GM19240 (cell line): ENCODE data around the gene PTPN14.
"Not testable (repeated sequence)": the region's sequence is repeated elsewhere in the genome, so short reads cannot be mapped to it uniquely, and the experiment has no call there.

Experiments
- DNase-seq: peaks from one replicate; pipeline ENCODE4 v3.0.0; 2011; ENCODE audit warnings: low spot score; ENCODE audit not compliant: insufficient read length

The PTPN14 gene

GRCh38 chr1:214513394-214513793 is 38.0 kb downstream of the PTPN14 start:
- no peak for DNase-seq

GRCh38 chr1:214511639-214511998 is 39.8 kb downstream of the PTPN14 start:
- no peak for DNase-seq

- no peak for DNase-seq
Measured at GRCh38 chr1:214510914-214511638, 40.3 kb downstream of the PTPN14 start.

GRCh38 chr1:214510477-214510876 is 40.9 kb downstream of the PTPN14 start:
- no peak for DNase-seq

GRCh38 chr1:214509622-214510021 is 41.8 kb downstream of the PTPN14 start:
- not testable (repeated sequence) for DNase-seq

- DNase-seq = no peak
Measured at GRCh38 chr1:214506972-214507431, 44.4 kb downstream of the PTPN14 start.

GRCh38 chr1:214505134-214505533 is 46.3 kb downstream of the PTPN14 start:
- no peak for DNase-seq

GRCh38 chr1:214504330-214504729 is 47.1 kb downstream of the PTPN14 start:
- DNase-seq = no peak

- no peak for DNase-seq
Measured at GRCh38 chr1:214503553-214503952, 47.8 kb downstream of the PTPN14 start.

GRCh38 chr1:214500340-214501055 is 50.9 kb downstream of the PTPN14 start:
- no peak for DNase-seq

GRCh38 chr1:214499732-214500131 is 51.7 kb downstream of the PTPN14 start:
- no peak for DNase-seq

GRCh38 chr1:214498021-214498420 is 53.4 kb downstream of the PTPN14 start:
- no peak for DNase-seq

GRCh38 chr1:214496126-214496525 is 55.3 kb downstream of the PTPN14 start:
- DNase-seq = no peak

GRCh38 chr1:214494706-214495105 is 56.7 kb downstream of the PTPN14 start:
- DNase-seq = no peak

GRCh38 chr1:214494179-214494578 is 57.2 kb downstream of the PTPN14 start:
- DNase-seq = not testable (repeated sequence)

- DNase-seq = no peak
Measured at GRCh38 chr1:214493126-214493796, 58.1 kb downstream of the PTPN14 start.

- DNase-seq = no peak
Measured at GRCh38 chr1:214492401-214493075, 58.9 kb downstream of the PTPN14 start.

- DNase-seq = no peak
Measured at GRCh38 chr1:214491468-214492146, 59.8 kb downstream of the PTPN14 start.

- DNase-seq = no peak
Measured at GRCh38 chr1:214485151-214485550, 66.3 kb downstream of the PTPN14 start.

GRCh38 chr1:214483180-214483579 is 68.2 kb downstream of the PTPN14 start:
- DNase-seq = not testable (repeated sequence)

GRCh38 chr1:214481983-214482634 is 69.3 kb downstream of the PTPN14 start:
- DNase-seq = not testable (repeated sequence)
